Measurements from ENCODE around the gene DAB1. TPM values are rescaled to one million over a fixed set of nuclear protein-coding genes. Genes with fewer than 3 reads are reported as not detected.

Gene DAB1
- total and polyA plus RNA-seq, 10 of the 15 experiments (the other 5 are each of a cell fraction or from before 2014, with no cell fraction given): 0.02 to 0.10 (median 0.03) TPM; not detected in 5

- DNase-seq (ENCODE audit: low read depth, low spot score): no peak
- H3K36me3 ChIP-seq (ENCODE audit: control insufficient read depth in 2 of 2, insufficient read depth in 2 of 2, low read length in 1 of 2): no peaks in the 10 kb centered on the region
- BruUV-seq (replicated peaks): no TSS peak
- FAIRE-seq: no peak
- no peaks in the 10 kb centered on the region for H3K27me3 ChIP-seq (replicated peaks in 1 of 2; ENCODE audit: control insufficient read depth in 2 of 2, insufficient read depth in 2 of 2, low read length in 1 of 2)
- H3K4me1 ChIP-seq (ENCODE audit: control insufficient read depth, insufficient read depth, low read length): no peaks in the 10 kb centered on the region
- no peak overlapping the region for H3K9ac ChIP-seq (ENCODE audit: control insufficient read depth, insufficient read depth, low read length)
- ChIA-PET RAD21 (ENCODE audit: unreplicated experiment) (no interaction called here), SMC1A (ENCODE audit: uncharacterized antibody, unreplicated experiment) (no interaction called here), CTCF (no interaction called here), POLR2A (no interaction called here)
- ATAC-seq: no peak
- WGBS (ENCODE audit: insufficient coverage, insufficient replicate concordance, low lambda C conversion rate, missing lambda C conversion rate): 11% methylated on average over 5 of the region's 5 CpGs
- intact Hi-C loops (cut with micrococcal nuclease; ENCODE audit: unreplicated experiment): no loop called here
- H3K79me2 ChIP-seq (ENCODE audit: control insufficient read depth, insufficient read depth, low read length): no peaks in the 10 kb centered on the region
- no peak overlapping the region for H3K4me3 ChIP-seq
- no peak overlapping the region for H2AFZ ChIP-seq (ENCODE audit: control insufficient read depth, low read depth, low read length)
- H3K27ac ChIP-seq (ENCODE audit: control insufficient read depth, insufficient read depth): no peak overlapping the region
- H3K4me2 ChIP-seq (ENCODE audit: control insufficient read depth, insufficient read depth): no peak overlapping the region
- in situ Hi-C loops (cut with MboI): no loop called here
- TF ChIP-seq SPI1 (IDR thresholded peaks at IDR 0.05; ENCODE audit: borderline replicate concordance, insufficient read depth, low read depth, low read length): no peak
- no peak for TF ChIP-seq FOS (IDR thresholded peaks at IDR 0.05; ENCODE audit: borderline replicate concordance, extremely low read depth, insufficient read length)
- TF ChIP-seq GATAD2B (conservative IDR thresholded peaks at IDR 0.05; ENCODE audit: low read depth): no peak
- TF ChIP-seq WRNIP1 (IDR thresholded peaks at IDR 0.05; ENCODE audit: borderline replicate concordance, low read depth, low read length): no peak
- TF ChIP-seq CREB1 (IDR thresholded peaks at IDR 0.05; ENCODE audit: low read depth): no peak
- TF ChIP-seq LARP7 (IDR thresholded peaks at IDR 0.05): no peak
- no peak for TF ChIP-seq SMARCA5 (IDR thresholded peaks at IDR 0.05)
- TF ChIP-seq CHD1 (IDR thresholded peaks at IDR 0.05; ENCODE audit: low read depth, low read length): no peak
- TF ChIP-seq SREBF2 (IDR thresholded peaks at IDR 0.05; ENCODE audit: low read length): no peak
- H4K20me1 ChIP-seq (ENCODE audit: control insufficient read depth, insufficient read depth): no peaks in the 10 kb centered on the region
- no peaks in the 10 kb centered on the region for H3K9me3 ChIP-seq (replicated peaks; ENCODE audit: control insufficient read depth, insufficient read depth, low read length)
Observed at GRCh38 chr1:57311006-57311405, 112.9 kb downstream of the DAB1 start.

- H3K4me2 ChIP-seq (ENCODE audit: control insufficient read depth, insufficient read depth): no peak overlapping the region
- no peaks in the 10 kb centered on the region for H3K36me3 ChIP-seq (ENCODE audit: control insufficient read depth in 2 of 2, insufficient read depth in 2 of 2, low read length in 1 of 2)
- no peaks in the 10 kb centered on the region for H3K79me2 ChIP-seq (ENCODE audit: control insufficient read depth, insufficient read depth, low read length)
- H3K4me1 ChIP-seq (ENCODE audit: control insufficient read depth, insufficient read depth, low read length): no peaks in the 10 kb centered on the region
- H4K20me1 ChIP-seq (ENCODE audit: control insufficient read depth, insufficient read depth): no peaks in the 10 kb centered on the region
- SMC1A ChIA-PET (ENCODE audit: uncharacterized antibody, unreplicated experiment): interaction anchor here (1.0 to 1.6 kb wide), 2 partner anchors 12 to 22 kb away, joined by 3 to 5 read pairs; no protein-coding TSS in a partner anchor
- ATAC-seq (no peak), FAIRE-seq (no peak), DNase-seq (ENCODE audit: low read depth, low spot score) (no peak)
- WGBS (ENCODE audit: insufficient coverage, insufficient replicate concordance, low lambda C conversion rate, missing lambda C conversion rate): 0% methylated on average over 2 of the region's 2 CpGs
- in situ Hi-C loops (cut with MboI) (no loop called here), intact Hi-C loops (cut with micrococcal nuclease; ENCODE audit: unreplicated experiment) (no loop called here)
- H3K27ac ChIP-seq (ENCODE audit: control insufficient read depth, insufficient read depth): no peak overlapping the region
- H3K9ac ChIP-seq (ENCODE audit: control insufficient read depth, insufficient read depth, low read length): no peak overlapping the region
- BruUV-seq (replicated peaks): no TSS peak
- no peaks in the 10 kb centered on the region for H3K9me3 ChIP-seq (replicated peaks; ENCODE audit: control insufficient read depth, insufficient read depth, low read length)
- H3K4me3 ChIP-seq: no peak overlapping the region
- POLR2A ChIA-PET: no interaction called here
- H2AFZ ChIP-seq (ENCODE audit: control insufficient read depth, low read depth, low read length): no peak overlapping the region
- RAD21 ChIA-PET (ENCODE audit: unreplicated experiment): no interaction called here
- CTCF ChIA-PET: no interaction called here
- no peaks in the 10 kb centered on the region for H3K27me3 ChIP-seq (replicated peaks in 1 of 2; ENCODE audit: control insufficient read depth in 2 of 2, insufficient read depth in 2 of 2, low read length in 1 of 2)
- TF ChIP-seq YBX1 (IDR thresholded peaks at IDR 0.05): no peak
- TF ChIP-seq BRCA1 (IDR thresholded peaks at IDR 0.05; ENCODE audit: low read depth, low read length): no peak
- TF ChIP-seq BCL3 (IDR thresholded peaks at IDR 0.05; ENCODE audit: borderline replicate concordance, insufficient read depth, low read depth, low read length, poor library complexity, severe bottlenecking): no peak
- no peak for TF ChIP-seq ZNF687 (IDR thresholded peaks at IDR 0.05)
Observed at GRCh38 chr1:57309630-57310029, 114.2 kb downstream of the DAB1 start.
